Progenitor cell of endocrine pancreas (in vitro differentiated cells): ENCODE measurements around the gene TAS2R42. TPM values are rescaled to one million over a fixed set of nuclear protein-coding genes. Genes with fewer than 3 reads are reported as not detected.
A peak's percentile ranks its signal among the peaks of the same experiment; 100 is the strongest.

ENCODE experiments used
- DNase-seq: peaks from one replicate; pipeline ENCODE4 v3.0.0; 2021; ENCODE audit warnings: low spot score; ENCODE audit not compliant: unreplicated experiment
- H3K27ac Mint-ChIP-seq: 2 replicates; pipeline ENCODE4 v1.8.0; 2021; ENCODE audit warnings: mild to moderate bottlenecking, moderate library complexity, mixed read lengths
- H3K27me3 Mint-ChIP-seq: 2 replicates; pipeline ENCODE4 v1.8.0; 2021; ENCODE audit warnings: mixed read lengths
- H3K36me3 Mint-ChIP-seq: 2 replicates; pipeline ENCODE4 v1.8.0; 2022; ENCODE audit warnings: mixed read lengths; ENCODE audit not compliant: insufficient read depth
- H3K4me1 Mint-ChIP-seq: 2 replicates; pipeline ENCODE4 v1.8.0; 2021; ENCODE audit warnings: low read depth, mixed read lengths
- H3K4me3 Mint-ChIP-seq: 2 replicates; pipeline ENCODE4 v1.8.0; 2021; ENCODE audit warnings: low read depth, mild to moderate bottlenecking, moderate library complexity, mixed read lengths
- H3K9me3 Mint-ChIP-seq: 2 replicates; pipeline ENCODE4 v1.8.0; 2021; ENCODE audit warnings: low read depth, mixed read lengths
- CTCF ChIP-seq: fragments of 200-600 bp; sonication (generic); IDR thresholded peaks from one replicate; pipeline ENCODE4 v1.5.0; 2021; ENCODE audit warnings: antibody characterized with exemption, mild to moderate bottlenecking; ENCODE audit not compliant: unreplicated experiment
- total RNA-seq: library from RNA; stranded (reverse); gene quantifications from 2 replicates; pipeline ENCODE4 v1.2.1, GENCODE V29; 2021

The TAS2R42 gene
- total RNA-seq, 1 donor from 2014 or later: not detected

- no peaks in the 10 kb centered on the region for H3K9me3 Mint-ChIP-seq
- TF ChIP-seq CTCF: no peak
- H3K4me3 Mint-ChIP-seq: no peak overlapping the region
- H3K36me3 Mint-ChIP-seq: peaks cover 5% of the 10 kb centered on the region
- H3K4me1 Mint-ChIP-seq: peaks cover 27% of the 10 kb centered on the region
- no peak for DNase-seq
- no peaks in the 10 kb centered on the region for H3K27me3 Mint-ChIP-seq
- H3K27ac Mint-ChIP-seq: no peak overlapping the region
Measured at GRCh38 chr12:11174022-11174421, 12.7 kb downstream of the TAS2R42 start.

- H3K36me3 Mint-ChIP-seq: peaks cover 6% of the 10 kb centered on the region
- H3K4me1 Mint-ChIP-seq: peaks cover 31% of the 10 kb centered on the region
- H3K4me3 Mint-ChIP-seq: peak overlapping the region; percentile 95
- TF ChIP-seq CTCF: no peak
- peak overlapping the region; percentile 100 for H3K27ac Mint-ChIP-seq
- DNase-seq: no peak
- H3K27me3 Mint-ChIP-seq: no peaks in the 10 kb centered on the region
- no peaks in the 10 kb centered on the region for H3K9me3 Mint-ChIP-seq
Measured at GRCh38 chr12:11171969-11172675, 14.6 kb downstream of the TAS2R42 start.

- Mint-ChIP-seq H3K36me3 (peaks cover 6% of the 10 kb centered on the region), H3K27ac (peak within 1 kb of the TSS; percentile 100), H3K9me3 (no peaks in the 10 kb centered on the region), H3K4me3 (peak within 1 kb of the TSS; percentile 95), H3K27me3 (no peaks in the 10 kb centered on the region), H3K4me1 (peaks cover 30% of the 10 kb centered on the region)
- DNase-seq: peak; percentile 92
- TF ChIP-seq CTCF: peak; percentile 12
Measured at GRCh38 chr12:11171145-11171968, 15.4 kb downstream of the TAS2R42 start, which contains the start of gene SMIM10L1. Gene SMIM10L1, plus strand, starts transcription at chr12:11171194. Its CDS starts 163 bp downstream, at chr12:11171357.

- H3K36me3 Mint-ChIP-seq: peaks cover 10% of the 10 kb centered on the region
- no peaks in the 10 kb centered on the region for H3K9me3 Mint-ChIP-seq
- H3K4me1 Mint-ChIP-seq: peaks cover 30% of the 10 kb centered on the region
- no peaks in the 10 kb centered on the region for H3K27me3 Mint-ChIP-seq
- peak overlapping the region; percentile 100 for H3K27ac Mint-ChIP-seq
- TF ChIP-seq CTCF: no peak
- no peak for DNase-seq
- peak overlapping the region; percentile 95 for H3K4me3 Mint-ChIP-seq
Measured at GRCh38 chr12:11170810-11171144, 16.0 kb downstream of the TAS2R42 start.

GRCh38 chr12:11166300-11166699, 20.4 kb downstream of the TAS2R42 start:
- H3K4me1 Mint-ChIP-seq: peaks cover 20% of the 10 kb centered on the region
- no peak for TF ChIP-seq CTCF
- peak overlapping the region; percentile 63 for H3K27ac Mint-ChIP-seq
- no peaks in the 10 kb centered on the region for H3K9me3 Mint-ChIP-seq
- peaks cover 12% of the 10 kb centered on the region for H3K36me3 Mint-ChIP-seq
- DNase-seq: no peak
- H3K27me3 Mint-ChIP-seq: no peaks in the 10 kb centered on the region
- no peak overlapping the region for H3K4me3 Mint-ChIP-seq
